ENCODE measurements around the gene CD22. TPM values are rescaled to one million over a fixed set of nuclear protein-coding genes. Genes with fewer than 3 reads are reported as not detected.

CD22 gene
- total and polyA plus RNA-seq, 2 donors (not counting 1 experiment from before 2014, with no cell fraction given): 692 to 1,437 TPM

DNA sequence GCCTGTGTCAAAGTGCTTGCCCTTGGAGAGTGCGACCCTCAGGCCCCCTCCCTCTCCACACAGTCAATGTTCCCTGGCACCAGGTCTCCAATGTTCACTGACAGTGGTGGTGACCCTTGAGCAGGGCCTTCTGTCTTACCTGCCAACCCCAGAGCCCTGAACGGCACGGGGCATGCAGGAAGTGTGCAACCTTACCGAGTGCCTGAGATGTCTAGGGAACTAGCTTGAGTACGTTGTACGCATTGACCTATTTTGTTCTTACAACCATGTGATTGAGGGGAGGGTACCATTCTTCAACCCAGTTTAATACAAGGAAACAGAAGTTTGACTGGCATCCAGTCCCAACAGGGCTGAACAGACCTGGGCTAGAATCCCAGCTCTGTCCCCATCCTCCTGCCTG, 23.8 kb upstream of the CD22 start:
- Mint-ChIP-seq H3K27me3 (no peaks in the 10 kb centered on the region), H3K9me3 (ENCODE audit: insufficient read depth) (no peaks in the 10 kb centered on the region), H3K27ac (peak overlapping the region; percentile 46), H3K4me1 (peaks cover 36% of the 10 kb centered on the region), H3K4me3 (no peak overlapping the region)
- intact Hi-C loops (cut with micrococcal nuclease): no loop called here
- Histone ChIP-seq H3K27me3 (replicated peaks in 1 of 4; ENCODE audit: control extremely low read depth in 1 of 4, control insufficient read depth in 3 of 4, insufficient read depth in 4 of 4, low read length in 3 of 4) (no peaks in the 10 kb centered on the region), H3K9ac (ENCODE audit: low read length) (no peak overlapping the region), H3K4me2 (replicated peaks; ENCODE audit: low read depth, low read length, poor library complexity, severe bottlenecking) (no peak overlapping the region), H3K36me3 (replicated peaks in 1 of 2; ENCODE audit: control extremely low read depth in 1 of 2, control insufficient read depth in 1 of 2, extremely low read depth in 1 of 2, insufficient read depth in 2 of 2, low read length in 1 of 2) (no peaks in the 10 kb centered on the region), H3K4me1 (ENCODE audit: control insufficient read depth in 2 of 2, insufficient read depth in 2 of 2, low read length in 2 of 2) (peaks cover 17 to 32% of the 10 kb centered on the region in 2 donors), H3K79me2 (ENCODE audit: control insufficient read depth, insufficient read depth, low read length) (peaks cover 22% of the 10 kb centered on the region), H3K4me3 (ENCODE audit: control extremely low read depth in 1 of 5, extremely low read depth in 1 of 5, insufficient read depth in 1 of 5, low read depth in 2 of 5, low read length in 4 of 5) (no peak overlapping the region), H4K20me1 (ENCODE audit: control insufficient read depth, insufficient read depth, low read length, poor library complexity, severe bottlenecking) (no peaks in the 10 kb centered on the region), H3K9me3 (ENCODE audit: control extremely low read depth in 1 of 3, control insufficient read depth in 2 of 3, insufficient read depth in 1 of 3, low read length in 2 of 3) (no peaks in the 10 kb centered on the region), H2AFZ (ENCODE audit: insufficient read depth, low read depth, low read length, poor library complexity, severe bottlenecking) (no peak overlapping the region), H3K27ac (ENCODE audit: low read length in 2 of 2) (no peak overlapping the region)
- ATAC-seq (ENCODE audit: low read depth) (no peak), DNase-seq (no peak)
- POLR2A ChIA-PET: no interaction called here
- 100% methylated on average over 1 of the region's 6 CpGs for WGBS (ENCODE audit: insufficient coverage)
- CTCF ChIA-PET: interaction anchor here (0.6 to 5.0 kb wide), 13 partner anchors 9 to 190 kb away, joined by 3 to 35 read pairs (median 3); no protein-coding TSS in a partner anchor
- TF ChIP-seq, protein P1, sequence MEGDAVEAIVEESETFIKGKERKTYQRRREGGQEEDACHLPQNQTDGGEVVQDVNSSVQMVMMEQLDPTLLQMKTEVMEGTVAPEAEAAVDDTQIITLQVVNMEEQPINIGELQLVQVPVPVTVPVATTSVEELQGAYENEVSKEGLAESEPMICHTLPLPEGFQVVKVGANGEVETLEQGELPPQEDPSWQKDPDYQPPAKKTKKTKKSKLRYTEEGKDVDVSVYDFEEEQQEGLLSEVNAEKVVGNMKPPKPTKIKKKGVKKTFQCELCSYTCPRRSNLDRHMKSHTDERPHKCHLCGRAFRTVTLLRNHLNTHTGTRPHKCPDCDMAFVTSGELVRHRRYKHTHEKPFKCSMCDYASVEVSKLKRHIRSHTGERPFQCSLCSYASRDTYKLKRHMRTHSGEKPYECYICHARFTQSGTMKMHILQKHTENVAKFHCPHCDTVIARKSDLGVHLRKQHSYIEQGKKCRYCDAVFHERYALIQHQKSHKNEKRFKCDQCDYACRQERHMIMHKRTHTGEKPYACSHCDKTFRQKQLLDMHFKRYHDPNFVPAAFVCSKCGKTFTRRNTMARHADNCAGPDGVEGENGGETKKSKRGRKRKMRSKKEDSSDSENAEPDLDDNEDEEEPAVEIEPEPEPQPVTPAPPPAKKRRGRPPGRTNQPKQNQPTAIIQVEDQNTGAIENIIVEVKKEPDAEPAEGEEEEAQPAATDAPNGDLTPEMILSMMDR (IDR thresholded peaks at IDR 0.05): no peak
- TF ChIP-seq EZH2 (IDR thresholded peaks at IDR 0.05; ENCODE audit: borderline replicate concordance, insufficient read depth, low read depth, low read length, poor library complexity, severe bottlenecking): no peak

DNA sequence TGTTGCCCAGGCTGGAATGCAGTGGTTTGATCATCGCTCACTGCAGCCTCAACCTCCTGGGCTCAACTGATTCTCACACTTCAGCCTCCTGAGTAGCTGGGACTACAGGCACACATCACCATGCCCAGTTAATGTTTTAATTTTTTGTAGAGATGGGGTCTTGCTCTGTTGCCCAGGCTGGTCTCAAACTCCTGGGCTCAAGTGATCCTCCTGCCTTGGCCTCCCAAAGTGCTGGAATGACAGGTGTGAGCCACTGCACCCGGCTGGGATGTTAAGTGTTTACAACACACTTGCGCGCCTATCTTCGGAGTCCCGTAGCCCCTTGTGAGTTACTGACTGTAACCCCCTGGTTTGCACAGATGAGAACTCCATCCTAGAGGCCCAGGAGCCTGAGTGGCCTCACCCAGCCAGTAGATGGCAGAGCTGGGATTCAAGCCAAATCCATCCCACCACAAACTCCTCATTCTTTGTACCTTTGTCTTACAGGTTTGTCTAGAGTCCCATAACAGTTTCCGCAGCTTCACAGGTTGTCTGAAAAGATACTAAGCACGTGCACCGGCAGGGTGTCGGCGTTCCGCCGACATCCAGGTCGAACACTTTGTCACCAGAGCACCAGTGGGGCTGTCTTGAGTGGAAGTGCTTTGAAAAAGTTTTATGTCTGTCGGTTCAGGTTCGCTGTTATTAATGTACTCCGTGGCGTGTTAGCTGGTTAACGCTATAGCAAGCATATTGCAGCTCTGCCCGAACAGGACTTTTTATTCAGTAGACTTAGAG, 22.3 kb upstream of the CD22 start:
- ChIA-PET CTCF (interaction anchor here (0.7 to 5.0 kb wide), 15 partner anchors 8 to 188 kb away, joined by 3 to 35 read pairs (median 5); partner anchors contain the start of gene FFAR1), POLR2A (interaction anchor here (1.0 to 1.6 kb wide), 2 partner anchors 17 to 41 kb away, joined by 4 read pairs; partner anchors contain the start of gene FFAR1)
- Mint-ChIP-seq H3K27ac (peak overlapping the region; percentile 65), H3K4me3 (peak overlapping the region; percentile 29), H3K4me1 (peaks cover 45% of the 10 kb centered on the region), H3K27me3 (no peaks in the 10 kb centered on the region), H3K9me3 (ENCODE audit: insufficient read depth) (no peaks in the 10 kb centered on the region)
- intact Hi-C loops (cut with micrococcal nuclease): loop anchor here (1.0 to 2.0 kb wide), 2 partner anchors 46 to 162 kb away; no protein-coding TSS in a partner anchor
- no peaks in the 10 kb centered on the region for H3K27me3 ChIP-seq (replicated peaks in 1 of 4; ENCODE audit: control extremely low read depth in 1 of 4, control insufficient read depth in 3 of 4, insufficient read depth in 4 of 4, low read length in 3 of 4)
- no peaks in the 10 kb centered on the region for H3K9me3 ChIP-seq (ENCODE audit: control extremely low read depth in 1 of 3, control insufficient read depth in 2 of 3, insufficient read depth in 1 of 3, low read length in 2 of 3)
- H3K79me2 ChIP-seq (ENCODE audit: control insufficient read depth, insufficient read depth, low read length): peaks cover 31% of the 10 kb centered on the region
- 96% methylated on average over 19 of the region's 20 CpGs for WGBS (ENCODE audit: insufficient coverage)
- H2AFZ ChIP-seq (ENCODE audit: insufficient read depth, low read depth, low read length, poor library complexity, severe bottlenecking): no peak overlapping the region
- ATAC-seq (ENCODE audit: low read depth): peak; percentile 62
- H3K4me1 ChIP-seq (ENCODE audit: control insufficient read depth in 2 of 2, insufficient read depth in 2 of 2, low read length in 2 of 2): peaks cover 21 to 42% of the 10 kb centered on the region in 2 donors
- H3K9ac ChIP-seq (ENCODE audit: low read length): no peak overlapping the region
- DNase-seq: peak; percentile 58
- H3K36me3 ChIP-seq (replicated peaks in 1 of 2; ENCODE audit: control extremely low read depth in 1 of 2, control insufficient read depth in 1 of 2, extremely low read depth in 1 of 2, insufficient read depth in 2 of 2, low read length in 1 of 2): no peaks in the 10 kb centered on the region
- H4K20me1 ChIP-seq (ENCODE audit: control insufficient read depth, insufficient read depth, low read length, poor library complexity, severe bottlenecking): no peaks in the 10 kb centered on the region
- TF ChIP-seq, protein P1 (IDR thresholded peaks at IDR 0.05): peak; percentile 33
- TF ChIP-seq EZH2 (IDR thresholded peaks at IDR 0.05; ENCODE audit: borderline replicate concordance, insufficient read depth, low read depth, low read length, poor library complexity, severe bottlenecking): no peak
- H3K4me2 ChIP-seq (replicated peaks; ENCODE audit: low read depth, low read length, poor library complexity, severe bottlenecking): peak overlapping the region; percentile 23
- H3K4me3 ChIP-seq (ENCODE audit: control extremely low read depth in 1 of 5, extremely low read depth in 1 of 5, insufficient read depth in 1 of 5, low read depth in 2 of 5, low read length in 4 of 5): no peak overlapping the region
- no peak overlapping the region for H3K27ac ChIP-seq (ENCODE audit: low read length in 2 of 2)
